PC-9 (cell line): ENCODE results near the gene GBE1. TPM values are rescaled to one million over a fixed set of nuclear protein-coding genes. Genes with fewer than 3 reads are reported as not detected.
"Not testable (repeated sequence)": the region's sequence is repeated elsewhere in the genome, so short reads cannot be mapped to it uniquely, and the experiment has no call there.

ENCODE experiments used
- BruUV-seq: library from RNA; stranded (reverse); fragments of 400-500 nt; replicated peaks from 2 replicates; lab custom pipeline; 2021; lab: Mats Ljungman, UMichigan
- CTCF ChIA-PET: fragments of 300-600 bp; sonication (Branson Sonifier 250); formaldehyde crosslinking; loops from one replicate; lab custom pipeline; 2022; ENCODE audit warnings: antibody characterized with exemption; lab: Charles Lee
- POLR2A ChIA-PET: fragments of 300-600 bp; sonication (Branson Sonifier 250); formaldehyde crosslinking; loops from one replicate; lab custom pipeline; 2022; ENCODE audit warnings: antibody characterized with exemption; ENCODE audit not compliant: unreplicated experiment; lab: Charles Lee
- DNase-seq, 2 experiments: peaks; one replicate each; pipeline versions ENCODE4 v3.0.0 to v3.0.0-alpha.2; 2015 to 2022; ENCODE audit warnings: mixed read lengths in 1 of 2
- H2AFZ ChIP-seq: fragments of 200-600 bp; sonication (generic); 2 replicates; pipeline ENCODE4 v1.8.1; 2017; ENCODE audit warnings: antibody characterized with exemption
- H3F3A ChIP-seq: fragments of 200-600 bp; sonication (generic); 2 replicates; pipeline ENCODE4 v1.8.1; 2017; ENCODE audit warnings: antibody characterized with exemption, mild to moderate bottlenecking, low read depth; ENCODE audit not compliant: insufficient read depth
- H3K27ac ChIP-seq: fragments of 200-600 bp; sonication (generic); 2 replicates; pipeline ENCODE4 v1.6.1; 2016; ENCODE audit warnings: mixed run types
- H3K27me3 ChIP-seq: fragments of 200-600 bp; sonication (generic); 2 replicates; pipeline ENCODE4 v1.6.1; 2016; ENCODE audit warnings: low read depth, mixed run types; ENCODE audit not compliant: insufficient read depth
- H3K36me3 ChIP-seq: fragments of 200-600 bp; sonication (generic); 2 replicates; pipeline ENCODE4 v1.6.1; 2016; ENCODE audit warnings: low read depth, mixed run types
- H3K4me1 ChIP-seq: fragments of 200-600 bp; sonication (generic); replicated peaks from 2 replicates; pipeline ENCODE4 v1.6.1; 2016; ENCODE audit warnings: mixed run types; ENCODE audit not compliant: insufficient read depth
- H3K4me2 ChIP-seq: fragments of 200-600 bp; sonication (generic); 2 replicates; pipeline ENCODE4 v1.6.1; 2017; ENCODE audit warnings: mixed run types
- H3K4me3 ChIP-seq: fragments of 200-600 bp; sonication (generic); 2 replicates; pipeline ENCODE4 v1.6.1; 2016; ENCODE audit warnings: mixed run types
- H3K79me2 ChIP-seq: fragments of 200-600 bp; sonication (generic); 2 replicates; pipeline ENCODE4 v1.6.1; 2017; ENCODE audit warnings: low read depth, mixed run types
- H3K9me2 ChIP-seq: fragments of 200-600 bp; sonication (generic); 2 replicates; pipeline ENCODE4 v1.8.1; 2017; ENCODE audit warnings: mild to moderate bottlenecking; ENCODE audit not compliant: insufficient read depth
- H3K9me3 ChIP-seq: fragments of 200-600 bp; sonication (generic); 2 replicates; pipeline ENCODE4 v1.8.1; 2016; ENCODE audit warnings: low read depth; ENCODE audit not compliant: insufficient read depth
- H4K20me1 ChIP-seq: fragments of 200-600 bp; sonication (generic); 2 replicates; pipeline ENCODE4 v1.8.1; 2017; ENCODE audit not compliant: insufficient read depth
- EZH2 ChIP-seq: fragments of 200-600 bp; sonication (generic); IDR thresholded peaks from 2 replicates; pipeline ENCODE4 v1.8.0; 2017; ENCODE audit warnings: antibody characterized with exemption, low read depth
- intact Hi-C: fragments of 100-400 bp; cut with micrococcal nuclease; formaldehyde crosslinking; loops from one replicate; pipeline ENCODE4 v1.10.0; 2022; ENCODE audit not compliant: unreplicated experiment
- total RNA-seq: library from RNA; stranded (reverse); gene quantifications from 2 replicates; pipeline ENCODE4 v1.2.3, GENCODE V29; 2021
- TF ChIP-seq, protein P1 (sequence below): fragments of 200-600 bp; sonication (generic); conservative IDR thresholded peaks from 2 replicates; pipeline ENCODE4 v1.6.1; 2017; ENCODE audit warnings: mixed run types, antibody characterized with exemption, mild to moderate bottlenecking, moderate library complexity

Gene GBE1
- total RNA-seq, 1 experiment from 2014 or later: 31.2 TPM

DNA sequence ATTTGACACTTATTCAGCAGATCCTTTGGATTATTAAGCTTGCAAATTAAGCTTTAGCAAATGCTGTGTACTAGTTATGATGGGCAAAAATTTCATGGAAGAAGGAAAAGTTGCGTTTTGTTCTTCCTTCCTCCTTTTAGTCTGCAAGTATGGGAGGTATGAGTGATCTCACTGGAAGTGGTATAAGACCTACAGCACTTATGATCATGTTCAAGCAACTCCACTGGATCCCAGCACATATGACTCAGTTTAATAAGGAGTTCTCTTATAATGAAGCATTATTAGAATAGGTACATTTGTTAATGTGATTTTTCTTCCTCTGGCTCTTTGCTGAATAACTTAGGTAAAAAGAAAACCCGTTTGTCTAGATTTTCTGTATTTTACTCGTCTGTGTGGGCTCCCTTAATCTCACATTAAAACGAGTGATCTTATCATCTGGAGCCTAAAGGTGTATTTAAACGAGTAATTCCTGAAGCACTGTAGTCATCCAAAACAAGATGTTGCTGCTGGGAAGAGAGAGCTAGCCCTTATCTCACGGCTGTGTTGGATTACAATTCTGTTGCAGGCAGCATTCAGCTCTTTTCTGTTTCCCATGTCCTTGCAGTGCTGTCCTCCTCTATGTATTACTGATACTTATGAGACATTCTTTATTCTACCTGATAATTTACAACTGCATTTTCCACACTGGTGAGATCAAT lies 264.9 kb downstream of the GBE1 start:
- intact Hi-C loops: loop anchor here (10.0 kb wide), 1 partner anchor 168 kb away; no protein-coding TSS in a partner anchor
- H3K9me3 ChIP-seq: no peaks in the 10 kb centered on the region
- no peaks in the 10 kb centered on the region for H3K36me3 ChIP-seq
- DNase-seq: no peak
- TF ChIP-seq, protein P1, sequence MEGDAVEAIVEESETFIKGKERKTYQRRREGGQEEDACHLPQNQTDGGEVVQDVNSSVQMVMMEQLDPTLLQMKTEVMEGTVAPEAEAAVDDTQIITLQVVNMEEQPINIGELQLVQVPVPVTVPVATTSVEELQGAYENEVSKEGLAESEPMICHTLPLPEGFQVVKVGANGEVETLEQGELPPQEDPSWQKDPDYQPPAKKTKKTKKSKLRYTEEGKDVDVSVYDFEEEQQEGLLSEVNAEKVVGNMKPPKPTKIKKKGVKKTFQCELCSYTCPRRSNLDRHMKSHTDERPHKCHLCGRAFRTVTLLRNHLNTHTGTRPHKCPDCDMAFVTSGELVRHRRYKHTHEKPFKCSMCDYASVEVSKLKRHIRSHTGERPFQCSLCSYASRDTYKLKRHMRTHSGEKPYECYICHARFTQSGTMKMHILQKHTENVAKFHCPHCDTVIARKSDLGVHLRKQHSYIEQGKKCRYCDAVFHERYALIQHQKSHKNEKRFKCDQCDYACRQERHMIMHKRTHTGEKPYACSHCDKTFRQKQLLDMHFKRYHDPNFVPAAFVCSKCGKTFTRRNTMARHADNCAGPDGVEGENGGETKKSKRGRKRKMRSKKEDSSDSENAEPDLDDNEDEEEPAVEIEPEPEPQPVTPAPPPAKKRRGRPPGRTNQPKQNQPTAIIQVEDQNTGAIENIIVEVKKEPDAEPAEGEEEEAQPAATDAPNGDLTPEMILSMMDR: no peak
- TF ChIP-seq EZH2: no peak
- no peaks in the 10 kb centered on the region for H3F3A ChIP-seq
- H3K4me2 ChIP-seq: no peak overlapping the region
- ChIA-PET CTCF (no interaction called here), POLR2A (no interaction called here)
- no peaks in the 10 kb centered on the region for H3K4me1 ChIP-seq
- H4K20me1 ChIP-seq: no peaks in the 10 kb centered on the region
- H2AFZ ChIP-seq: no peak overlapping the region
- H3K9me2 ChIP-seq: no peaks in the 10 kb centered on the region
- H3K27ac ChIP-seq: no peak overlapping the region
- H3K4me3 ChIP-seq: no peak overlapping the region
- no TSS peak for BruUV-seq
- no peaks in the 10 kb centered on the region for H3K79me2 ChIP-seq
- H3K27me3 ChIP-seq: no peaks in the 10 kb centered on the region

- H3F3A ChIP-seq, H3K4me1 ChIP-seq, H3K4me3 ChIP-seq, H3K79me2 ChIP-seq, H3K9me2 ChIP-seq, H3K36me3 ChIP-seq, POLR2A ChIA-PET, H3K27me3 ChIP-seq, H3K4me2 ChIP-seq, DNase-seq, H4K20me1 ChIP-seq, CTCF ChIA-PET, H2AFZ ChIP-seq, H3K27ac ChIP-seq, H3K9me3 ChIP-seq, BruUV-seq: not testable (repeated sequence)
- intact Hi-C loops: loop anchor here (10.0 kb wide), 1 partner anchor 172 kb away; no protein-coding TSS in a partner anchor
Measured at GRCh38 chr3:81492471-81492870, 269.0 kb downstream of the GBE1 start.

DNA sequence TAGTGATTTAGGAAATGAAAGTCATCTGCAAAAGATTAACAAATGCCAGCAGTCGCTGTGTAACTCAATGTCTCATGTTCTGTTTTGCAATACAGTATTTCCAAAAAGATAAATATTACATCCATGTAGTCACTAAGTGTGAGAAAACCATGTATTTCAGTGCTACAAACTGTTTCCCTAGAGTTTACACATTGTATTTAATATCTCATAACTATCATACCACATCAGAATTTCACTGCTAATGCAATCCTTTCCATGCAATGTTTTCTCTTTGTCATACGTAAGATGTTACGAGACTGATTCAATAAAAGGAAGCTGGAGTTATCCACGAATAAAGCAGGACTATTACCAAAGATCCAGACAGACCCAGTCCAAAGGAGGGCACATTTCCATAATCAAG lies 269.4 kb downstream of the GBE1 start:
- POLR2A ChIA-PET: no interaction called here

More for the DNA sequence above, 269.4 kb downstream of the GBE1 start:
- Histone ChIP-seq H3K4me1 (no peaks in the 10 kb centered on the region), H3K4me2 (no peak overlapping the region), H4K20me1 (no peaks in the 10 kb centered on the region), H3K27me3 (no peaks in the 10 kb centered on the region), H3F3A (no peaks in the 10 kb centered on the region), H3K27ac (no peak overlapping the region), H3K9me2 (no peaks in the 10 kb centered on the region), H3K79me2 (no peaks in the 10 kb centered on the region), H3K36me3 (no peaks in the 10 kb centered on the region), H2AFZ (no peak overlapping the region), H3K4me3 (no peak overlapping the region), H3K9me3 (no peaks in the 10 kb centered on the region)
- TF ChIP-seq, protein P1: no peak
- no peak for TF ChIP-seq EZH2
- CTCF ChIA-PET: no interaction called here
- no TSS peak for BruUV-seq
- no peak for DNase-seq
- intact Hi-C loops: loop anchor here (10.0 kb wide), 1 partner anchor 173 kb away; no protein-coding TSS in a partner anchor
